Trophoblast cell (in vitro differentiated cells and primary cell): Measurements from ENCODE around the gene ARMC2.

Source experiments
- DNase-seq, 2 donors: peaks; one replicate each; pipeline ENCODE4 v3.0.0-alpha.2; 2016
- H2AFZ ChIP-seq: 2 replicates; pipeline ENCODE4 v1.6.1; 2013; ENCODE audit warnings: low read length, moderate library complexity, mild to moderate bottlenecking; ENCODE audit not compliant: insufficient read depth, poor library complexity
- H2AK5ac ChIP-seq: 2 replicates; pipeline ENCODE4 v1.6.1; 2013; ENCODE audit warnings: mild to moderate bottlenecking, low read length
- H2BK120ac ChIP-seq: 2 replicates; pipeline ENCODE4 v1.6.1; 2013; ENCODE audit warnings: low read length, mild to moderate bottlenecking, moderate library complexity; ENCODE audit not compliant: insufficient read depth, poor library complexity
- H2BK12ac ChIP-seq: 2 replicates; pipeline ENCODE4 v1.6.1; 2013; ENCODE audit warnings: mild to moderate bottlenecking, low read length, moderate library complexity
- H2BK5ac ChIP-seq: 2 replicates; pipeline ENCODE4 v1.6.1; 2013; ENCODE audit warnings: low read length, low read depth, moderate library complexity, mild to moderate bottlenecking; ENCODE audit not compliant: poor library complexity
- H3K14ac ChIP-seq: 2 replicates; pipeline ENCODE4 v1.6.1; 2013; ENCODE audit warnings: mild to moderate bottlenecking, low read length
- H3K18ac ChIP-seq: 2 replicates; pipeline ENCODE4 v1.6.1; 2013; ENCODE audit warnings: mild to moderate bottlenecking, low read length
- H3K23ac ChIP-seq: 2 replicates; pipeline ENCODE4 v1.6.1; 2013; ENCODE audit warnings: low read length
- H3K27ac ChIP-seq: 2 replicates; pipeline ENCODE4 v1.5.1; 2013; ENCODE audit warnings: low read depth, mild to moderate bottlenecking, inconsistent platforms, low read length, moderate library complexity
- H3K27me3 ChIP-seq: 2 replicates; pipeline ENCODE4 v1.6.1; 2013; ENCODE audit warnings: inconsistent platforms, mild to moderate bottlenecking, low read length, moderate library complexity; ENCODE audit not compliant: insufficient read depth
- H3K36me3 ChIP-seq, 2 experiments: 1 replicate in 1 of 2; 2 replicates in 1 of 2; pipeline ENCODE4 v1.6.1; 2013; ENCODE audit warnings: low read length in 2 of 2, mild to moderate bottlenecking in 2 of 2, moderate library complexity in 1 of 2; ENCODE audit not compliant: insufficient read depth in 2 of 2, control insufficient read depth in 1 of 2
- H3K4ac ChIP-seq: 2 replicates; pipeline ENCODE4 v1.6.1; 2013; ENCODE audit warnings: low read depth, mild to moderate bottlenecking, low read length, moderate library complexity
- H3K4me1 ChIP-seq, 2 experiments: 1 replicate in 1 of 2; 2 replicates in 1 of 2; pipeline ENCODE4 v1.6.1; 2013; ENCODE audit warnings: low read length in 2 of 2, mild to moderate bottlenecking in 2 of 2, moderate library complexity in 1 of 2; ENCODE audit not compliant: insufficient read depth in 2 of 2, control insufficient read depth in 1 of 2
- H3K4me2 ChIP-seq: 2 replicates; pipeline ENCODE4 v1.6.1; 2013; ENCODE audit warnings: inconsistent platforms, mild to moderate bottlenecking, low read length, moderate library complexity
- H3K4me3 ChIP-seq: 2 replicates; pipeline ENCODE4 v1.5.1; 2013; ENCODE audit warnings: mild to moderate bottlenecking, low read depth, low read length, inconsistent platforms
- H3K79me1 ChIP-seq: one replicate; pipeline ENCODE4 v1.6.1; 2013; ENCODE audit warnings: low read length
- H3K79me2 ChIP-seq: 2 replicates; pipeline ENCODE4 v1.6.1; 2013; ENCODE audit warnings: low read length, mild to moderate bottlenecking; ENCODE audit not compliant: control insufficient read depth, insufficient read depth, poor library complexity
- H3K9ac ChIP-seq: 2 replicates; pipeline ENCODE4 v1.6.1; 2013; ENCODE audit warnings: mild to moderate bottlenecking, low read length
- H3K9me3 ChIP-seq: 2 replicates; pipeline ENCODE4 v1.6.1; 2013; ENCODE audit warnings: low read depth, mild to moderate bottlenecking, control low read depth, inconsistent platforms, low read length; ENCODE audit not compliant: insufficient read depth
- H4K12ac ChIP-seq: 2 replicates; pipeline ENCODE4 v1.6.1; 2013; ENCODE audit warnings: low read depth, mild to moderate bottlenecking, low read length, moderate library complexity
- H4K8ac ChIP-seq: 2 replicates; pipeline ENCODE4 v1.6.1; 2013; ENCODE audit warnings: low read depth, mild to moderate bottlenecking, low read length, moderate library complexity
- H4K91ac ChIP-seq: one replicate; pipeline ENCODE4 v1.6.1; 2013; ENCODE audit warnings: low read depth, mild to moderate bottlenecking, low read length, moderate library complexity
- WGBS: extraction: QIAGEN DNeasy Blood & Tissue Kit; methylation state at CpG from one replicate; pipeline ENCODE4 v1.1.7; 2013; ENCODE audit warnings: missing lambda C conversion rate; ENCODE audit not compliant: insufficient read length, insufficient coverage; ENCODE audit errors: extremely low coverage; 5-methylcytosine and 5-hydroxymethylcytosine counted together

The ARMC2 gene

GRCh38 chr6:108959972-108960582 lies 111.9 kb downstream of the ARMC2 start:
- Histone ChIP-seq H3K14ac (no peak overlapping the region), H3K23ac (no peak overlapping the region), H3K79me2 (no peaks in the 10 kb centered on the region), H3K18ac (no peak overlapping the region), H3K27ac (no peak overlapping the region), H2BK5ac (no peak overlapping the region), H2BK12ac (no peak overlapping the region), H3K9me3 (no peaks in the 10 kb centered on the region), H3K4me3 (no peak overlapping the region), H3K4me1 (no peaks in the 10 kb centered on the region), H4K8ac (no peak overlapping the region), H4K12ac (no peak overlapping the region), H3K27me3 (no peaks in the 10 kb centered on the region), H2AFZ (no peak overlapping the region), H3K36me3 (no peaks in the 10 kb centered on the region), H2AK5ac (no peak overlapping the region), H4K91ac (no peak overlapping the region), H3K79me1 (no peaks in the 10 kb centered on the region), H3K9ac (no peak overlapping the region), H3K4ac (no peak overlapping the region), H2BK120ac (no peak overlapping the region), H3K4me2 (no peak overlapping the region)
- WGBS: no CpG with 5 or more reads among the region's 10 CpGs
- DNase-seq: no peak

- H4K91ac ChIP-seq: no peak overlapping the region
- no peaks in the 10 kb centered on the region for H3K36me3 ChIP-seq
These were observed 112.4 kb downstream of the ARMC2 start for GRCh38 chr6:108960601-108961000.

GRCh38 chr6:108961077-108961476 lies 112.9 kb downstream of the ARMC2 start:
- H3K18ac ChIP-seq: no peak overlapping the region
- WGBS: no CpG with 5 or more reads among the region's 14 CpGs
- H3K9me3 ChIP-seq: no peaks in the 10 kb centered on the region
- no peak overlapping the region for H2BK5ac ChIP-seq
- H3K23ac ChIP-seq: no peak overlapping the region
- H2BK120ac ChIP-seq: no peak overlapping the region
- H3K9ac ChIP-seq: no peak overlapping the region
- no peak overlapping the region for H2BK12ac ChIP-seq
- H3K4me3 ChIP-seq: no peak overlapping the region
- no peak overlapping the region for H3K14ac ChIP-seq
- no peak overlapping the region for H4K91ac ChIP-seq
- no peak overlapping the region for H3K27ac ChIP-seq
- DNase-seq: no peak
- H2AK5ac ChIP-seq: no peak overlapping the region
- no peaks in the 10 kb centered on the region for H3K4me1 ChIP-seq
- no peaks in the 10 kb centered on the region for H3K36me3 ChIP-seq
- H4K8ac ChIP-seq: no peak overlapping the region
- H3K4me2 ChIP-seq: no peak overlapping the region
- no peak overlapping the region for H4K12ac ChIP-seq
- H3K4ac ChIP-seq: no peak overlapping the region
- no peak overlapping the region for H2AFZ ChIP-seq
- no peaks in the 10 kb centered on the region for H3K79me2 ChIP-seq
- no peaks in the 10 kb centered on the region for H3K79me1 ChIP-seq
- H3K27me3 ChIP-seq: no peaks in the 10 kb centered on the region

More at GRCh38 chr6:108960601-108961000, 112.4 kb downstream of the ARMC2 start:
- Histone ChIP-seq H3K14ac (no peak overlapping the region), H3K9me3 (no peaks in the 10 kb centered on the region), H3K4me3 (no peak overlapping the region), H2BK5ac (no peak overlapping the region), H3K27me3 (no peaks in the 10 kb centered on the region), H3K4me2 (no peak overlapping the region), H2BK12ac (no peak overlapping the region), H3K79me2 (no peaks in the 10 kb centered on the region), H2AFZ (no peak overlapping the region), H3K4me1 (no peaks in the 10 kb centered on the region), H4K8ac (no peak overlapping the region), H3K79me1 (no peaks in the 10 kb centered on the region), H2AK5ac (no peak overlapping the region), H4K12ac (no peak overlapping the region), H3K27ac (no peak overlapping the region), H3K18ac (no peak overlapping the region), H3K23ac (no peak overlapping the region), H3K9ac (no peak overlapping the region), H2BK120ac (no peak overlapping the region), H3K4ac (no peak overlapping the region)
- no CpG with 5 or more reads among the region's 7 CpGs for WGBS
- no peak for DNase-seq

GRCh38 chr6:108961985-108962384 lies 113.8 kb downstream of the ARMC2 start:
- no peak overlapping the region for H2AFZ ChIP-seq
- H2BK120ac ChIP-seq: no peak overlapping the region
- H3K9me3 ChIP-seq: no peaks in the 10 kb centered on the region
- no peaks in the 10 kb centered on the region for H3K36me3 ChIP-seq
- H3K23ac ChIP-seq: no peak overlapping the region
- H3K9ac ChIP-seq: no peak overlapping the region
- no peak overlapping the region for H3K4me3 ChIP-seq
- H3K14ac ChIP-seq: no peak overlapping the region
- no peak overlapping the region for H3K4me2 ChIP-seq
- no CpG with 5 or more reads among the region's 6 CpGs for WGBS
- no peak for DNase-seq
- no peak overlapping the region for H2BK12ac ChIP-seq
- no peak overlapping the region for H3K27ac ChIP-seq
- H4K8ac ChIP-seq: no peak overlapping the region
- no peaks in the 10 kb centered on the region for H3K79me2 ChIP-seq
- no peak overlapping the region for H3K18ac ChIP-seq
- no peaks in the 10 kb centered on the region for H3K27me3 ChIP-seq
- no peak overlapping the region for H3K4ac ChIP-seq
- H4K12ac ChIP-seq: no peak overlapping the region
- H4K91ac ChIP-seq: no peak overlapping the region
- H3K79me1 ChIP-seq: no peaks in the 10 kb centered on the region
- H3K4me1 ChIP-seq: peaks cover 2 to 4% of the 10 kb centered on the region in 2 experiments
- no peak overlapping the region for H2BK5ac ChIP-seq
- H2AK5ac ChIP-seq: no peak overlapping the region
